Subcutaneous abdominal adipose tissue (tissue), 5 donors: ENCODE data around the gene EEF1B2.
"Not testable (repeated sequence)": the region's sequence is repeated elsewhere in the genome, so short reads cannot be mapped to it uniquely, and the experiment has no call there.

Experiments
- H3K27ac ChIP-seq: one replicate; pipeline ENCODE4 v1.7.0; 2013; ENCODE audit warnings: low read depth, mild to moderate bottlenecking, inconsistent platforms, low read length, moderate library complexity
- H3K27me3 ChIP-seq, 5 donors: one replicate each; pipeline ENCODE4 v1.7.0; 2013; ENCODE audit warnings: low read length in 5 of 5, inconsistent platforms in 1 of 5; ENCODE audit not compliant: control insufficient read depth in 5 of 5, insufficient read depth in 4 of 5
- H3K36me3 ChIP-seq, 5 donors: one replicate each; pipeline ENCODE4 v1.7.0; 2013; ENCODE audit warnings: low read length in 5 of 5; ENCODE audit not compliant: control insufficient read depth in 5 of 5, insufficient read depth in 5 of 5
- H3K4me1 ChIP-seq, 5 donors: one replicate each; pipeline ENCODE4 v1.7.0; 2013; ENCODE audit warnings: low read length in 5 of 5, mild to moderate bottlenecking in 3 of 5, moderate library complexity in 1 of 5; ENCODE audit not compliant: control insufficient read depth in 5 of 5, insufficient read depth in 5 of 5
- H3K4me3 ChIP-seq, 5 donors: one replicate each; pipeline ENCODE4 v1.7.0; 2013; ENCODE audit warnings: low read length in 5 of 5, low read depth in 1 of 5
- H3K9ac ChIP-seq, 5 donors: one replicate each; pipeline ENCODE4 v1.7.0; 2013; ENCODE audit warnings: low read length in 5 of 5, mild to moderate bottlenecking in 4 of 5, moderate library complexity in 3 of 5
- H3K9me3 ChIP-seq, 5 donors: one replicate each; pipeline ENCODE4 v1.7.0; 2013; ENCODE audit warnings: low read length in 5 of 5; ENCODE audit not compliant: control insufficient read depth in 5 of 5
- donor health status: healthy.
- donor health status: healthy.
- donor health status: healthy.
- donor health status: healthy.
- donor health status: healthy.

Gene EEF1B2

GRCh38 chr2:206190111-206190510 is 30.4 kb downstream of the EEF1B2 start:
- no peaks in the 10 kb centered on the region for H3K4me1 ChIP-seq
- no peak overlapping the region for H3K27ac ChIP-seq
- no peak overlapping the region for H3K9ac ChIP-seq
- H3K36me3 ChIP-seq: no peaks in the 10 kb centered on the region
- H3K27me3 ChIP-seq: no peaks in the 10 kb centered on the region
- H3K9me3 ChIP-seq: no peaks in the 10 kb centered on the region
- no peak overlapping the region for H3K4me3 ChIP-seq

DNA sequence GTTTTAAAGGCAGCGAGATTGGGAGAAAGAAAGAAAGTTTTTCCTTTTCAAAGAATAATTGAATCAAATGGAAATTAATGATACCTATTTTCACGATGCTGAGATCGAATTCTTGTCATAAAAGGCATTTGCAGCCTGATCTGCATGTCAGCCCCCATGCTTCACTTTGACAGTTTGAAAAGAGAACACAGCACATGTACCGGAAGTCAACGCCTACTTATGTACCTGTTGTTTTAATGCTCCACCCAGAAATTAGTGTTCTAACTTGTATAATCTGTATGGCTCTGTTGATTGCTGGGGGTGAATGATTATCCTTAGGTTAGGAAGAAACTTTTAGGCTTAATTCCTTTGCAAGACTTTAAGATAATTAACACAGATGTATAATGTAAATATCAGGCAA is 31.0 kb downstream of the EEF1B2 start:
- no peak overlapping the region for H3K27ac ChIP-seq
- no peaks in the 10 kb centered on the region for H3K36me3 ChIP-seq
- no peak overlapping the region for H3K9ac ChIP-seq
- no peak overlapping the region for H3K4me3 ChIP-seq
- no peaks in the 10 kb centered on the region for H3K4me1 ChIP-seq
- H3K9me3 ChIP-seq: no peaks in the 10 kb centered on the region
- H3K27me3 ChIP-seq: no peaks in the 10 kb centered on the region

GRCh38 chr2:206192157-206192556 is 32.5 kb downstream of the EEF1B2 start:
- Histone ChIP-seq H3K9me3 (no peaks in the 10 kb centered on the region), H3K27me3 (no peaks in the 10 kb centered on the region), H3K36me3 (no peaks in the 10 kb centered on the region), H3K4me1 (no peaks in the 10 kb centered on the region), H3K9ac (no peak overlapping the region), H3K4me3 (no peak overlapping the region), H3K27ac (no peak overlapping the region)

- no peak overlapping the region for H3K4me3 ChIP-seq
- no peaks in the 10 kb centered on the region for H3K27me3 ChIP-seq
- no peak overlapping the region for H3K9ac ChIP-seq
- no peaks in the 10 kb centered on the region for H3K36me3 ChIP-seq
- H3K9me3 ChIP-seq: no peaks in the 10 kb centered on the region
- no peak overlapping the region for H3K27ac ChIP-seq
- H3K4me1 ChIP-seq: no peaks in the 10 kb centered on the region
These were observed 34.1 kb downstream of the EEF1B2 start for GRCh38 chr2:206193671-206194357.

DNA sequence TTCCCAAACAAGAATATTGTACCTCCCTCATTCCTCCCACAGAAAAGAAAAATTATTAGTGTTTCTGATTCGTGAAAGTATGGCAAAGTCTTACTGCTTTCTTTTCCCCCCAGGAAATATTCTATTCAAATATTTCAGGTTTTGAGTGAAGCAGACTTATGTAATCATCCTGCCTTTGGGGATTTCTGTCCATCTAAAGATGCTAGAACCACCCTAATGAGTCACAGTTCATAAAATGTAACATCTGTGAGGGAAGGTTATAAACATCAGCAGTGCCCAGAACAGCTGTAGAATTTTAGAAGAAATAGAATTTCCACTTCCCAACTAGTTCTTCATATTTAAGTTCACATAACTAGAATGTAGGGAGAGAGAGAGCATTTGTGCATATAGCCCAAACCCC is 39.0 kb downstream of the EEF1B2 start:
- H3K36me3 ChIP-seq: no peaks in the 10 kb centered on the region
- H3K4me3 ChIP-seq: no peak overlapping the region
- no peaks in the 10 kb centered on the region for H3K27me3 ChIP-seq
- H3K4me1 ChIP-seq: peaks cover 0 to 2% (median 0%) of the 10 kb centered on the region in 5 donors
- no peak overlapping the region for H3K27ac ChIP-seq
- no peaks in the 10 kb centered on the region for H3K9me3 ChIP-seq
- no peak overlapping the region for H3K9ac ChIP-seq

DNA sequence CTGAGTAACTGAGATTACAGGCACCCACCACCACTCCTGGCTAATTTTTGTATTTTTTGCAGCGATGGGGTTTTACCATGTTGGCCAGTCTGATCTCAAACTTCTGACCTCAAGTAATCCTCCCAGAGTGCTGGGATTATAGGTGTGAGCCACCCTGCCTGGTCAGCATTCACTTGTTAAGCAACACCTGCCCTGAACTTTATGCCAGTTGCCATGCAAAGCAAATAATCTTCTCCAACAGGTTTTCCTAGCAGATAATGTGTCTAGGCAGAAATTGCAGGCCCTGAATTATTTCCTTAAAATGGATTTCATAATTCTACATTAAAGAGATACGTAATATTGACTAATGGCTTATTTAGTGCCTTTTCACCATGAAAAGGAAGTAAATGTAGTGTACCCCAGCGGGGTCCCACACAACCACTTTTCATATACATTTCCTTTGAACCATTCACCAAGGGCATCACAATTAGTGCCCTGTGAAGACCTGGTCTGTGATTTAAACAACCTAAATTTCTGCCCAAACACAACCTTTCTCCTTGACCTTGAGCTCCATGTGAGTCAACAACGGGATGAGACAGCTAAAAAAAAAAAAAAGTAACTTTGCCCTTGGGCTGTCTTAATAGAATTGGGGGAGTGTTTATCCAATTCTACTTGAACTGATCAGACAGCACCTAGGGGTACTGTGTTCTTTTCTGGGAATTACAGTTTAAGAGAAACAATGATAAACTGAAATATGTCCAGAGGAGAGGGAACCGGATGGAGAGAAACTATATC is 41.6 kb downstream of the EEF1B2 start:
- Histone ChIP-seq H3K9me3 (no peaks in the 10 kb centered on the region), H3K36me3 (no peaks in the 10 kb centered on the region), H3K4me1 (peaks cover 0 to 2% (median 0%) of the 10 kb centered on the region in 5 donors), H3K27me3 (no peaks in the 10 kb centered on the region), H3K4me3 (no peak overlapping the region), H3K27ac (no peak overlapping the region), H3K9ac (no peak overlapping the region)

GRCh38 chr2:206202446-206202845 is 42.8 kb downstream of the EEF1B2 start:
- H3K9ac ChIP-seq: no peak overlapping the region
- no peak overlapping the region for H3K27ac ChIP-seq
- H3K36me3 ChIP-seq: no peaks in the 10 kb centered on the region
- peaks cover 0 to 2% (median 0%) of the 10 kb centered on the region in 5 donors for H3K4me1 ChIP-seq
- no peaks in the 10 kb centered on the region for H3K9me3 ChIP-seq
- H3K4me3 ChIP-seq: no peak overlapping the region
- no peaks in the 10 kb centered on the region for H3K27me3 ChIP-seq

GRCh38 chr2:206203331-206203730 is 43.6 kb downstream of the EEF1B2 start:
- H3K9ac ChIP-seq: no peak overlapping the region
- no peaks in the 10 kb centered on the region for H3K9me3 ChIP-seq
- no peak overlapping the region for H3K4me3 ChIP-seq
- no peaks in the 10 kb centered on the region for H3K27me3 ChIP-seq
- H3K4me1 ChIP-seq: peaks cover 0 to 2% (median 0%) of the 10 kb centered on the region in 5 donors
- no peaks in the 10 kb centered on the region for H3K36me3 ChIP-seq
- H3K27ac ChIP-seq: no peak overlapping the region

DNA sequence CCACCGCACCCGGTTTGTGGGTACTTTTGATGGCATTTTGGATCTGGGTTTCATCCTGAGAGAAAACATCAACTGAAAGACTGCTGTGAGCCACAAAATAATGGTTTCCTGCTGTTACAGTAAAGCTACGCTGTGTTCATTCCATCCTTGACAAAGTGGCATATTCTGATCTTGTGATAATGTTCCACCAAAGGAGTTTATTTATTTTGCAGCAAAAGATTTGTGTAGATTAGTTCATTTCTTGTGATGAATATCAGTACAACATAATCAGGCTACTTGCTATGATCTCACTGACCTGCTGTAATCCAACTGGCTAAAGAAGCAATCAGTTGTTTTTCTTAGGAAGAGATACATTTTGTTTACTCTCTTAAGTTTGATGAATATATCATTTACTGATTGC is 45.0 kb downstream of the EEF1B2 start:
- no peak overlapping the region for H3K4me3 ChIP-seq
- no peaks in the 10 kb centered on the region for H3K9me3 ChIP-seq
- H3K27me3 ChIP-seq: no peaks in the 10 kb centered on the region
- H3K4me1 ChIP-seq: peaks cover 0 to 2% (median 0%) of the 10 kb centered on the region in 5 donors
- H3K9ac ChIP-seq: no peak overlapping the region
- no peak overlapping the region for H3K27ac ChIP-seq
- no peaks in the 10 kb centered on the region for H3K36me3 ChIP-seq

GRCh38 chr2:206207316-206207715 is 47.6 kb downstream of the EEF1B2 start:
- not testable (repeated sequence) for H3K27me3 ChIP-seq, H3K27ac ChIP-seq, H3K36me3 ChIP-seq, H3K9ac ChIP-seq, H3K9me3 ChIP-seq, H3K4me3 ChIP-seq, H3K4me1 ChIP-seq
